ENCODE results near the gene EPOP. TPM values are rescaled to one million over a fixed set of nuclear protein-coding genes. Genes with fewer than 3 reads are reported as not detected.

Gene EPOP
- total and polyA plus RNA-seq, 2 of the 13 experiments (the other 11 are each of a cell fraction or from before 2014, with no cell fraction given), result 14.7 to 37.8 TPM

DNA sequence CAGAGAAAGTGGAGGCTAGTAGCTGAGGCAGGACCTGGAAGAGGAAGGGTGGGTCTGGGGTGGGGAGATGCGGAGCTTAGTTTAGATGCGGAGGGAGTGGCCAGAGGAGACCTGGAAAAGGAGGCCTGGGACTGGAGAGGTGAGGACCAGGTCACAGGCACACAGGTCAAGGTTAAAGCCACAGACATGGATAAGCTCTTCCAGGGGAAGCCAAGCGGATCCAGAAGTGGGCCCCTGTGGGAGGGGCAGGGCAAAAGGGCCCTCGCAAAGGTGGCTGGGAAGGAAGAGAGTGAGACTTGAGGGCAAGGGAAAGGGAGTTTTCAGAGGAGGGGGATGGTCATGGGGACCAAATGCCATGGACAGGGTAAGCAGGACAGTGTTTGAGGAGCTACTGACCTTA, 16.4 kb upstream of the EPOP start (continued):
- TF ChIP-seq FOXP4 (CRISPR knock-in tag; IDR thresholded peaks at IDR 0.05), result peak; percentile 64; the same call in 1 of the 2 replicates
- TF ChIP-seq ATF7-NPFF (CRISPR knock-in tag; IDR thresholded peaks at IDR 0.05; ENCODE audit: low read depth), result no peak
- TF ChIP-seq, protein P1, sequence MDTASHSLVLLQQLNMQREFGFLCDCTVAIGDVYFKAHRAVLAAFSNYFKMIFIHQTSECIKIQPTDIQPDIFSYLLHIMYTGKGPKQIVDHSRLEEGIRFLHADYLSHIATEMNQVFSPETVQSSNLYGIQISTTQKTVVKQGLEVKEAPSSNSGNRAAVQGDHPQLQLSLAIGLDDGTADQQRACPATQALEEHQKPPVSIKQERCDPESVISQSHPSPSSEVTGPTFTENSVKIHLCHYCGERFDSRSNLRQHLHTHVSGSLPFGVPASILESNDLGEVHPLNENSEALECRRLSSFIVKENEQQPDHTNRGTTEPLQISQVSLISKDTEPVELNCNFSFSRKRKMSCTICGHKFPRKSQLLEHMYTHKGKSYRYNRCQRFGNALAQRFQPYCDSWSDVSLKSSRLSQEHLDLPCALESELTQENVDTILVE (CRISPR knock-in tag; IDR thresholded peaks at IDR 0.05), result 0 out of 2 replicates have a peak, but pooled peaks have one; percentile 46
- TF ChIP-seq CC2D1A (CRISPR knock-in tag; IDR thresholded peaks at IDR 0.05), result no peak
- peak; percentile 80; the same call in 1 of the 2 replicates for TF ChIP-seq ESRRA (CRISPR knock-in tag; IDR thresholded peaks at IDR 0.05; ENCODE audit: low read depth)
- no peak for TF ChIP-seq NFAT5 (CRISPR knock-in tag; IDR thresholded peaks at IDR 0.05)
- no peak for TF ChIP-seq NCOA1 (CRISPR knock-in tag; IDR thresholded peaks at IDR 0.05)
- peak; percentile 93 for TF ChIP-seq SP5 (CRISPR knock-in tag; IDR thresholded peaks at IDR 0.05; ENCODE audit: borderline replicate concordance, low read depth)
- TF ChIP-seq RFX3 (CRISPR knock-in tag; IDR thresholded peaks at IDR 0.05), result no peak
- TF ChIP-seq FOSL1 (CRISPR knock-in tag; IDR thresholded peaks at IDR 0.05; ENCODE audit: borderline replicate concordance), result no peak
- no peak for TF ChIP-seq ZMAT3 (CRISPR knock-in tag; conservative IDR thresholded peaks at IDR 0.05)
- TF ChIP-seq ZNF329 (CRISPR knock-in tag; IDR thresholded peaks at IDR 0.05; ENCODE audit: low read depth), result no peak
- no peak for TF ChIP-seq CBX2 (IDR thresholded peaks at IDR 0.05; ENCODE audit: low read depth, low read length)
- no peak for TF ChIP-seq CBX2 (CRISPR knock-in tag; IDR thresholded peaks at IDR 0.05; ENCODE audit: low read depth)
- 0 out of 2 replicates have a peak, but pooled peaks have one; percentile 18 for TF ChIP-seq MED1 (CRISPR knock-in tag; IDR thresholded peaks at IDR 0.05)
- no peak for TF ChIP-seq ZNF629 (CRISPR knock-in tag; conservative IDR thresholded peaks at IDR 0.05)
- TF ChIP-seq DMTF1 (CRISPR knock-in tag; IDR thresholded peaks at IDR 0.05), result no peak
- no peak for TF ChIP-seq ATF4 (CRISPR knock-in tag; IDR thresholded peaks at IDR 0.05)
- TF ChIP-seq FOXP1 (IDR thresholded peaks at IDR 0.05), result no peak
- 0 out of 2 replicates have a peak, but pooled peaks have one; percentile 28 for TF ChIP-seq FOXP1 (CRISPR knock-in tag; IDR thresholded peaks at IDR 0.05)
- peak; percentile 53 for TF ChIP-seq FOXA3 (CRISPR knock-in tag; IDR thresholded peaks at IDR 0.05)
